ENCODE results near the gene LHFPL6.
A peak's percentile ranks its signal among the peaks of the same experiment; 100 is the strongest.

The LHFPL6 gene

GRCh38 chr13:39602614-39603366 is at the start of gene LHFPL6:
Gene LHFPL6 (minus strand): TSS chr13:39603193.
- DNase-seq = no peak

GRCh38 chr13:39646122-39646521 is 43.1 kb upstream of the LHFPL6 start:
- no peak for DNase-seq

- no peak for DNase-seq
Measured at GRCh38 chr13:39641645-39642044, 38.7 kb upstream of the LHFPL6 start.

GRCh38 chr13:39637890-39638289 is 34.9 kb upstream of the LHFPL6 start:
- DNase-seq = no peak

- no peak for DNase-seq
Measured at GRCh38 chr13:39635564-39635963, 32.6 kb upstream of the LHFPL6 start.

- DNase-seq = no peak
Measured at GRCh38 chr13:39632994-39633393, 30.0 kb upstream of the LHFPL6 start.

GRCh38 chr13:39631307-39631706 is 28.3 kb upstream of the LHFPL6 start:
- no peak for DNase-seq

GRCh38 chr13:39623466-39623865 is 20.5 kb upstream of the LHFPL6 start:
- no peak for DNase-seq

GRCh38 chr13:39618561-39618960 is 15.6 kb upstream of the LHFPL6 start:
- no peak for DNase-seq

GRCh38 chr13:39616087-39616694 is 13.2 kb upstream of the LHFPL6 start:
- peak; percentile 35 for DNase-seq

- peak; percentile 44 for DNase-seq
Measured at GRCh38 chr13:39612023-39612637, 9.1 kb upstream of the LHFPL6 start.

- DNase-seq = no peak
Measured at GRCh38 chr13:39607876-39608275, 4.9 kb upstream of the LHFPL6 start.

- no peak for DNase-seq
Measured at GRCh38 chr13:39605677-39606320, 2.8 kb upstream of the LHFPL6 start.

- no peak for DNase-seq
Measured at GRCh38 chr13:39604756-39605155, 1.8 kb upstream of the LHFPL6 start.

GRCh38 chr13:39603424-39603947 is 493 bp upstream of the LHFPL6 start:
- no peak for DNase-seq

- DNase-seq = no peak
Measured at GRCh38 chr13:39602277-39602613, 748 bp downstream of the LHFPL6 start.

- no peak for DNase-seq
Measured at GRCh38 chr13:39601636-39602035, 1.4 kb downstream of the LHFPL6 start.

GRCh38 chr13:39600766-39601165 is 2.2 kb downstream of the LHFPL6 start:
- DNase-seq = no peak

- no peak for DNase-seq
Measured at GRCh38 chr13:39599842-39600241, 3.2 kb downstream of the LHFPL6 start.

GRCh38 chr13:39599012-39599411 is 4.0 kb downstream of the LHFPL6 start:
- DNase-seq = no peak

- no peak for DNase-seq
Measured at GRCh38 chr13:39597838-39598237, 5.2 kb downstream of the LHFPL6 start.

- no peak for DNase-seq
Measured at GRCh38 chr13:39596685-39597084, 6.3 kb downstream of the LHFPL6 start.

GRCh38 chr13:39596176-39596575 is 6.8 kb downstream of the LHFPL6 start:
- DNase-seq = no peak
